ENCODE results near the gene FUBP1.

- TF ChIP-seq, protein P1, sequence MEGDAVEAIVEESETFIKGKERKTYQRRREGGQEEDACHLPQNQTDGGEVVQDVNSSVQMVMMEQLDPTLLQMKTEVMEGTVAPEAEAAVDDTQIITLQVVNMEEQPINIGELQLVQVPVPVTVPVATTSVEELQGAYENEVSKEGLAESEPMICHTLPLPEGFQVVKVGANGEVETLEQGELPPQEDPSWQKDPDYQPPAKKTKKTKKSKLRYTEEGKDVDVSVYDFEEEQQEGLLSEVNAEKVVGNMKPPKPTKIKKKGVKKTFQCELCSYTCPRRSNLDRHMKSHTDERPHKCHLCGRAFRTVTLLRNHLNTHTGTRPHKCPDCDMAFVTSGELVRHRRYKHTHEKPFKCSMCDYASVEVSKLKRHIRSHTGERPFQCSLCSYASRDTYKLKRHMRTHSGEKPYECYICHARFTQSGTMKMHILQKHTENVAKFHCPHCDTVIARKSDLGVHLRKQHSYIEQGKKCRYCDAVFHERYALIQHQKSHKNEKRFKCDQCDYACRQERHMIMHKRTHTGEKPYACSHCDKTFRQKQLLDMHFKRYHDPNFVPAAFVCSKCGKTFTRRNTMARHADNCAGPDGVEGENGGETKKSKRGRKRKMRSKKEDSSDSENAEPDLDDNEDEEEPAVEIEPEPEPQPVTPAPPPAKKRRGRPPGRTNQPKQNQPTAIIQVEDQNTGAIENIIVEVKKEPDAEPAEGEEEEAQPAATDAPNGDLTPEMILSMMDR (conservative IDR thresholded peaks at IDR 0.05), result no peak
- TF ChIP-seq ZFX (IDR thresholded peaks at IDR 0.05), result no peak
Observed at GRCh38 chr1:77989744-77990143, 10.9 kb upstream of the FUBP1 start.

All from C4-2B (cell line).